MM.1S (cell line): ENCODE results near the gene PPM1B.

Experiments used
- EZH2 ChIP-seq: fragments of 300-600 bp; sonication (generic); optimal IDR thresholded peaks from 2 replicates; pipeline ENCODE3; 2017; ENCODE audit warnings: low read depth, mild to moderate bottlenecking, antibody characterized with exemption, low read length, mixed read lengths
- TF ChIP-seq, protein P1 (sequence below): fragments of 300-600 bp; sonication (generic); IDR thresholded peaks from 2 replicates; pipeline ENCODE4 v1.5.1; 2016; ENCODE audit warnings: antibody characterized with exemption, low read length, mixed read lengths

DNA sequence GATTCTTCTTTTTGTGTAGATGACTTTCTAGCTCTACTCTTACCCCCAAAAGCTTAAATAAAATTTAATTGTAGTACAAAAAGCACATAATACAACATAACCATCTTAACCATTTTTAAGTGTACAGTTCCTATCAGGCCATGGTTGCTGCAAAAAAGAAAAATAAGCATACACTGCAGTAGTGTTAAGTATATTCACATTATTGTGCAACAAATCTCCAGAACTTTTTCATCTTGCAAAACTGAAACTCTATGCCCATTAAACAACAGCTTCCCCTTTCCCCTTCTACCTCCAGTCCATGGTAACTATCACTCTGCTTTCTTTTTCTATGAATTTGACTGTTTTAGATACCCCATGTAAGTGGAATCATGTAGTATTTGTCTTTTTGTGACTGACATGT lies 18.1 kb downstream of the PPM1B start:
- no peak for TF ChIP-seq EZH2
- TF ChIP-seq, protein P1, sequence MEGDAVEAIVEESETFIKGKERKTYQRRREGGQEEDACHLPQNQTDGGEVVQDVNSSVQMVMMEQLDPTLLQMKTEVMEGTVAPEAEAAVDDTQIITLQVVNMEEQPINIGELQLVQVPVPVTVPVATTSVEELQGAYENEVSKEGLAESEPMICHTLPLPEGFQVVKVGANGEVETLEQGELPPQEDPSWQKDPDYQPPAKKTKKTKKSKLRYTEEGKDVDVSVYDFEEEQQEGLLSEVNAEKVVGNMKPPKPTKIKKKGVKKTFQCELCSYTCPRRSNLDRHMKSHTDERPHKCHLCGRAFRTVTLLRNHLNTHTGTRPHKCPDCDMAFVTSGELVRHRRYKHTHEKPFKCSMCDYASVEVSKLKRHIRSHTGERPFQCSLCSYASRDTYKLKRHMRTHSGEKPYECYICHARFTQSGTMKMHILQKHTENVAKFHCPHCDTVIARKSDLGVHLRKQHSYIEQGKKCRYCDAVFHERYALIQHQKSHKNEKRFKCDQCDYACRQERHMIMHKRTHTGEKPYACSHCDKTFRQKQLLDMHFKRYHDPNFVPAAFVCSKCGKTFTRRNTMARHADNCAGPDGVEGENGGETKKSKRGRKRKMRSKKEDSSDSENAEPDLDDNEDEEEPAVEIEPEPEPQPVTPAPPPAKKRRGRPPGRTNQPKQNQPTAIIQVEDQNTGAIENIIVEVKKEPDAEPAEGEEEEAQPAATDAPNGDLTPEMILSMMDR: no peak
